Measurements from ENCODE around the gene USPL1. TPM values are rescaled to one million over a fixed set of nuclear protein-coding genes. Genes with fewer than 3 reads are reported as not detected.
A peak's percentile ranks its signal among the peaks of the same experiment; 100 is the strongest.

Gene USPL1
- total RNA-seq, 1 experiment from 2014 or later = 14.3 TPM

- Mint-ChIP-seq H3K27me3 (ENCODE audit: low read depth) (no peaks in the 10 kb centered on the region), H3K4me3 (no peak overlapping the region), H3K27ac (no peak overlapping the region), H3K4me1 (peaks cover 9% of the 10 kb centered on the region), H3K9me3 (no peaks in the 10 kb centered on the region), H3K36me3 (0 out of 2 replicates have a peak, but pooled peaks cover under 1% of the 10 kb centered on the region)
- TF ChIP-seq PRRX2 (CRISPR knock-in tag; IDR thresholded peaks at IDR 0.05) (no peak), OVOL2 (CRISPR knock-in tag; IDR thresholded peaks at IDR 0.05; ENCODE audit: borderline replicate concordance) (no peak), CREB1 (CRISPR knock-in tag; IDR thresholded peaks at IDR 0.05) (no peak), ZBTB21 (CRISPR knock-in tag; IDR thresholded peaks at IDR 0.05; ENCODE audit: borderline replicate concordance) (no peak), SMAD3 (CRISPR knock-in tag; IDR thresholded peaks at IDR 0.05; ENCODE audit: borderline replicate concordance) (no peak), NR3C1 (CRISPR knock-in tag; conservative IDR thresholded peaks at IDR 0.05; ENCODE audit: low read depth) (no peak), ZNF671 (CRISPR knock-in tag; IDR thresholded peaks at IDR 0.05) (no peak), ZNF121 (CRISPR knock-in tag; IDR thresholded peaks at IDR 0.05) (no peak)
- TF ChIP-seq, protein P1, sequence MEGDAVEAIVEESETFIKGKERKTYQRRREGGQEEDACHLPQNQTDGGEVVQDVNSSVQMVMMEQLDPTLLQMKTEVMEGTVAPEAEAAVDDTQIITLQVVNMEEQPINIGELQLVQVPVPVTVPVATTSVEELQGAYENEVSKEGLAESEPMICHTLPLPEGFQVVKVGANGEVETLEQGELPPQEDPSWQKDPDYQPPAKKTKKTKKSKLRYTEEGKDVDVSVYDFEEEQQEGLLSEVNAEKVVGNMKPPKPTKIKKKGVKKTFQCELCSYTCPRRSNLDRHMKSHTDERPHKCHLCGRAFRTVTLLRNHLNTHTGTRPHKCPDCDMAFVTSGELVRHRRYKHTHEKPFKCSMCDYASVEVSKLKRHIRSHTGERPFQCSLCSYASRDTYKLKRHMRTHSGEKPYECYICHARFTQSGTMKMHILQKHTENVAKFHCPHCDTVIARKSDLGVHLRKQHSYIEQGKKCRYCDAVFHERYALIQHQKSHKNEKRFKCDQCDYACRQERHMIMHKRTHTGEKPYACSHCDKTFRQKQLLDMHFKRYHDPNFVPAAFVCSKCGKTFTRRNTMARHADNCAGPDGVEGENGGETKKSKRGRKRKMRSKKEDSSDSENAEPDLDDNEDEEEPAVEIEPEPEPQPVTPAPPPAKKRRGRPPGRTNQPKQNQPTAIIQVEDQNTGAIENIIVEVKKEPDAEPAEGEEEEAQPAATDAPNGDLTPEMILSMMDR (IDR thresholded peaks at IDR 0.05) = no peak
- TF ChIP-seq, protein P2, sequence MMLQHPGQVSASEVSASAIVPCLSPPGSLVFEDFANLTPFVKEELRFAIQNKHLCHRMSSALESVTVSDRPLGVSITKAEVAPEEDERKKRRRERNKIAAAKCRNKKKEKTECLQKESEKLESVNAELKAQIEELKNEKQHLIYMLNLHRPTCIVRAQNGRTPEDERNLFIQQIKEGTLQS (CRISPR knock-in tag; conservative IDR thresholded peaks at IDR 0.05) = no peak
- ATAC-seq = no peak
- POLR2A ChIA-PET = interaction anchor here (0.5 to 1.5 kb wide), 2 partner anchors 483 to 872 kb away, joined by 3 read pairs; no protein-coding TSS in a partner anchor
- CTCF ChIA-PET = interaction anchor here (1.1 kb wide), 1 partner anchor 207 kb away, joined by 3 read pairs; no protein-coding TSS in a partner anchor
- no peak for DNase-seq (ENCODE audit: low spot score)
Measured at GRCh38 chr13:30615866-30616541, 1.7 kb upstream of the USPL1 start.

DNA sequence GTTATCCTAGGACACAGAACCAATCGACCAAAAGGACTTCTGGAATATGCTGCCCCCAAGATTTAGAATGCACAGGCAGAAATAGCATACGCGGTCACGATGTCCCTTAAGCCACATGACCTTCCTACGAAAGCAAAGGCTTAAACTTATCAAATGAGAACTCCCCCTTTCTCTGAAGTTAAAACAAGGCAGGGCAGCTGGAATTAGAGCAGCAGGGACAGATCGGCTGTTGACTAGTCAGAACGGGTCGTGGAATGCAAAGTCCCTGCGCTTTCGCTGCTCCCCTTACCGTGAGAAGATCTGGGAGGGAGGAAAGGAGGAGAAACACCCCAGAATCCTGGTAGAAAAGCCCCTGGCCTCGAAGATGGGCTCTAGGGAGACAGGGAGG lies 799 bp upstream of the USPL1 start:
- no peak overlapping the region for H3K4me3 Mint-ChIP-seq
- H3K4me1 Mint-ChIP-seq = peaks cover 9% of the 10 kb centered on the region
- peak; percentile 23 for ATAC-seq
- H3K36me3 Mint-ChIP-seq = peaks cover 4% of the 10 kb centered on the region; the same call in 1 of the 2 replicates
- H3K27me3 Mint-ChIP-seq (ENCODE audit: low read depth) = no peaks in the 10 kb centered on the region
- H3K27ac Mint-ChIP-seq = no peak overlapping the region
- ChIA-PET CTCF (interaction anchor here (0.7 to 1.2 kb wide), 4 partner anchors 35 to 484 kb away, joined by 3 to 4 read pairs (median 3); no protein-coding TSS in a partner anchor), POLR2A (interaction anchor here (0.6 to 1.5 kb wide), 6 partner anchors 95 to 484 kb away, joined by 3 to 4 read pairs (median 3); partner anchors contain the start of gene HMGB1)
- no peak for DNase-seq (ENCODE audit: low spot score)
- TF ChIP-seq, protein P2 (CRISPR knock-in tag; conservative IDR thresholded peaks at IDR 0.05) = no peak
- TF ChIP-seq TCF7 (CRISPR knock-in tag; IDR thresholded peaks at IDR 0.05; ENCODE audit: low read depth) = no peak
- no peak for TF ChIP-seq ZNF138 (CRISPR knock-in tag; conservative IDR thresholded peaks at IDR 0.05)
- TF ChIP-seq FOXJ3 (CRISPR knock-in tag; IDR thresholded peaks at IDR 0.05; ENCODE audit: borderline replicate concordance) = no peak
- TF ChIP-seq, protein P3, sequence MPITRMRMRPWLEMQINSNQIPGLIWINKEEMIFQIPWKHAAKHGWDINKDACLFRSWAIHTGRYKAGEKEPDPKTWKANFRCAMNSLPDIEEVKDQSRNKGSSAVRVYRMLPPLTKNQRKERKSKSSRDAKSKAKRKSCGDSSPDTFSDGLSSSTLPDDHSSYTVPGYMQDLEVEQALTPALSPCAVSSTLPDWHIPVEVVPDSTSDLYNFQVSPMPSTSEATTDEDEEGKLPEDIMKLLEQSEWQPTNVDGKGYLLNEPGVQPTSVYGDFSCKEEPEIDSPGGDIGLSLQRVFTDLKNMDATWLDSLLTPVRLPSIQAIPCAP (CRISPR knock-in tag; IDR thresholded peaks at IDR 0.05) = no peak
- TF ChIP-seq ZNF263 (CRISPR knock-in tag; IDR thresholded peaks at IDR 0.05; ENCODE audit: low read depth) = no peak
- TF ChIP-seq, protein P4, sequence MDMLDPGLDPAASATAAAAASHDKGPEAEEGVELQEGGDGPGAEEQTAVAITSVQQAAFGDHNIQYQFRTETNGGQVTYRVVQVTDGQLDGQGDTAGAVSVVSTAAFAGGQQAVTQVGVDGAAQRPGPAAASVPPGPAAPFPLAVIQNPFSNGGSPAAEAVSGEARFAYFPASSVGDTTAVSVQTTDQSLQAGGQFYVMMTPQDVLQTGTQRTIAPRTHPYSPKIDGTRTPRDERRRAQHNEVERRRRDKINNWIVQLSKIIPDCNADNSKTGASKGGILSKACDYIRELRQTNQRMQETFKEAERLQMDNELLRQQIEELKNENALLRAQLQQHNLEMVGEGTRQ (CRISPR knock-in tag; IDR thresholded peaks at IDR 0.05) = peak; percentile 80
- TF ChIP-seq ZNF423 (CRISPR knock-in tag; IDR thresholded peaks at IDR 0.05) = no peak
- no peak for TF ChIP-seq PRRX2 (CRISPR knock-in tag; IDR thresholded peaks at IDR 0.05)
- no peak for TF ChIP-seq FOXK1 (CRISPR knock-in tag; IDR thresholded peaks at IDR 0.05)
- TF ChIP-seq E2F1 (CRISPR knock-in tag; IDR thresholded peaks at IDR 0.05) = no peak
- TF ChIP-seq ZMAT4 (CRISPR knock-in tag; IDR thresholded peaks at IDR 0.05) = no peak
- no peak for TF ChIP-seq ESRRA (CRISPR knock-in tag; IDR thresholded peaks at IDR 0.05; ENCODE audit: borderline replicate concordance)
- TF ChIP-seq IRF2 (CRISPR knock-in tag; IDR thresholded peaks at IDR 0.05; ENCODE audit: borderline replicate concordance, low read depth) = no peak
- TF ChIP-seq, protein P5, sequence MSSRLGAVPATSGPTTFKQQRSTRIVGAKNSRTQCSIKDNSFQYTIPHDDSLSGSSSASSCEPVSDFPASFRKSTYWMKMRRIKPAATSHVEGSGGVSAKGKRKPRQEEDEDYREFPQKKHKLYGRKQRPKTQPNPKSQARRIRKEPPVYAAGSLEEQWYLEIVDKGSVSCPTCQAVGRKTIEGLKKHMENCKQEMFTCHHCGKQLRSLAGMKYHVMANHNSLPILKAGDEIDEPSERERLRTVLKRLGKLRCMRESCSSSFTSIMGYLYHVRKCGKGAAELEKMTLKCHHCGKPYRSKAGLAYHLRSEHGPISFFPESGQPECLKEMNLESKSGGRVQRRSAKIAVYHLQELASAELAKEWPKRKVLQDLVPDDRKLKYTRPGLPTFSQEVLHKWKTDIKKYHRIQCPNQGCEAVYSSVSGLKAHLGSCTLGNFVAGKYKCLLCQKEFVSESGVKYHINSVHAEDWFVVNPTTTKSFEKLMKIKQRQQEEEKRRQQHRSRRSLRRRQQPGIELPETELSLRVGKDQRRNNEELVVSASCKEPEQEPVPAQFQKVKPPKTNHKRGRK (CRISPR knock-in tag; IDR thresholded peaks at IDR 0.05; ENCODE audit: borderline replicate concordance) = no peak
- TF ChIP-seq USF1 (CRISPR knock-in tag; IDR thresholded peaks at IDR 0.05) = peak; percentile 81
- no peaks in the 10 kb centered on the region for H3K9me3 Mint-ChIP-seq

Measured in WTC11 (cell line).